H1 (cell line): ENCODE measurements around the gene UGT1A10. TPM values are rescaled to one million over a fixed set of nuclear protein-coding genes. Genes with fewer than 3 reads are reported as not detected.

ENCODE experiments used
- CTCF ChIA-PET: fragments of 300-600 bp; sonication (Branson Sonifier 250); formaldehyde crosslinking; loops from one replicate; lab custom pipeline; 2021; ENCODE audit not compliant: partially characterized antibody; lab: Charles Lee
- POLR2A ChIA-PET: fragments of 300-600 bp; sonication (Branson Sonifier 250); formaldehyde crosslinking; loops from one replicate; lab custom pipeline; 2021; ENCODE audit warnings: inconsistent platforms; ENCODE audit not compliant: partially characterized antibody; lab: Charles Lee
- DNase-seq, 2 experiments: peaks; one replicate each; pipeline versions ENCODE4 v3.0.0 to v3.0.0-alpha.2; 2010 to 2022; ENCODE audit warnings: low spot score in 2 of 2, low read depth in 1 of 2, mixed read lengths in 1 of 2
- FAIRE-seq: peaks from 2 replicates; lab custom pipeline; 2011; peaks lifted over from hg19 to GRCh38; lab: Jason Lieb, UNC
- H2AFZ ChIP-seq: 2 replicates; pipeline ENCODE4 v1.8.1; 2012; ENCODE audit warnings: low read length, inconsistent platforms
- H2AK5ac ChIP-seq: 2 replicates; pipeline ENCODE4 v1.6.1; 2013; ENCODE audit warnings: low read depth, low read length
- H2BK120ac ChIP-seq: replicated peaks from 2 replicates; pipeline ENCODE3; 2013; ENCODE audit warnings: low read depth, low read length, inconsistent platforms
- H2BK12ac ChIP-seq: 2 replicates; pipeline ENCODE4 v1.6.1; 2013; ENCODE audit warnings: low read depth, low read length
- H2BK15ac ChIP-seq: 2 replicates; pipeline ENCODE4 v1.6.1; 2013; ENCODE audit warnings: low read length
- H2BK20ac ChIP-seq: 2 replicates; pipeline ENCODE4 v1.6.1; 2013; ENCODE audit warnings: low read length
- H2BK5ac ChIP-seq: 2 replicates; pipeline ENCODE4 v1.6.1; 2013; ENCODE audit warnings: low read depth, low read length
- H3K14ac ChIP-seq: 2 replicates; pipeline ENCODE4 v1.6.1; 2013; ENCODE audit warnings: inconsistent platforms; ENCODE audit not compliant: insufficient read length
- H3K18ac ChIP-seq: 2 replicates; pipeline ENCODE4 v1.6.1; 2013; ENCODE audit warnings: low read length; ENCODE audit errors: extremely low read depth
- H3K23ac ChIP-seq: 2 replicates; pipeline ENCODE4 v1.6.1; 2013; ENCODE audit warnings: inconsistent platforms; ENCODE audit not compliant: insufficient read length
- H3K23me2 ChIP-seq: 2 replicates; pipeline ENCODE4 v1.6.1; 2013; ENCODE audit warnings: low read depth, low read length
- H3K27ac ChIP-seq: 2 replicates; pipeline ENCODE4 v1.6.1; 2011; ENCODE audit warnings: low read depth, low read length, inconsistent platforms
- H3K27me3 ChIP-seq, 4 experiments: replicated peaks in 1 of 4; 1 replicate in 1 of 4; 2 replicates in 3 of 4; pipeline versions ENCODE4 v1.6.1 to v1.8.1; 2011 to 2013; ENCODE audit warnings: low read length in 3 of 4, mild to moderate bottlenecking in 3 of 4, inconsistent platforms in 2 of 4, mixed read lengths in 2 of 4, moderate library complexity in 1 of 4; ENCODE audit not compliant: control insufficient read depth in 3 of 4, insufficient read depth in 3 of 4; ENCODE audit errors: extremely low read depth in 1 of 4
- H3K36me3 ChIP-seq, 4 experiments: 2 replicates each; pipeline versions ENCODE4 v1.6.1 to v1.8.1; 2011 to 2013; ENCODE audit warnings: mild to moderate bottlenecking in 4 of 4, low read length in 3 of 4, moderate library complexity in 2 of 4, control low read depth in 1 of 4, inconsistent platforms in 1 of 4; ENCODE audit not compliant: insufficient read depth in 4 of 4, control insufficient read depth in 2 of 4
- H3K4ac ChIP-seq: replicated peaks from 2 replicates; pipeline ENCODE3; 2013; ENCODE audit warnings: low read length, low read depth, mixed read lengths, inconsistent platforms; ENCODE audit not compliant: insufficient read length
- H3K4me1 ChIP-seq, 4 experiments: replicated peaks in 1 of 4; 1 replicate in 1 of 4; 2 replicates in 3 of 4; pipeline versions ENCODE4 v1.6.1 to v1.8.1; 2011 to 2013; ENCODE audit warnings: low read length in 3 of 4, inconsistent platforms in 2 of 4, mixed read lengths in 1 of 4; ENCODE audit not compliant: insufficient read depth in 4 of 4, control insufficient read depth in 3 of 4
- H3K4me2 ChIP-seq, 2 experiments: 2 replicates each; pipeline versions ENCODE4 v1.6.1 to v1.8.1; 2011 to 2013; ENCODE audit warnings: low read depth in 2 of 2, low read length in 2 of 2, control low read depth in 1 of 2, inconsistent platforms in 1 of 2, mild to moderate bottlenecking in 1 of 2; ENCODE audit not compliant: insufficient read depth in 1 of 2
- H3K4me3 ChIP-seq, 4 experiments: fragments of 200-600, 300-600 bp in 1 of 4; sonication (generic), shearing (Covaris generic), sonication (Bioruptor Twin) in 1 of 4; 2 replicates each; pipeline versions ENCODE4 v1.5.1 to v1.8.1; 2011 to 2016; ENCODE audit warnings: low read length in 4 of 4, low read depth in 3 of 4, control low read depth in 2 of 4, inconsistent platforms in 2 of 4, mild to moderate bottlenecking in 2 of 4, mixed read lengths in 1 of 4, moderate library complexity in 1 of 4; ENCODE audit not compliant: insufficient read depth in 2 of 4; ENCODE audit errors: extremely low read depth in 1 of 4
- H3K56ac ChIP-seq: replicated peaks from 2 replicates; pipeline ENCODE3; 2013; ENCODE audit warnings: low read depth, mild to moderate bottlenecking, mixed read lengths, low read length, inconsistent platforms; ENCODE audit not compliant: insufficient read length
- H3K79me1 ChIP-seq: 2 replicates; pipeline ENCODE4 v1.6.1; 2013; ENCODE audit warnings: low read depth, low read length, control low read depth
- H3K79me2 ChIP-seq, 2 experiments: 2 replicates each; pipeline versions ENCODE4 v1.6.1 to v1.8.1; 2012 to 2013; ENCODE audit warnings: low read length in 2 of 2, mild to moderate bottlenecking in 2 of 2, inconsistent platforms in 1 of 2; ENCODE audit not compliant: insufficient read depth in 2 of 2, control insufficient read depth in 1 of 2
- H3K9ac ChIP-seq, 4 experiments: replicated peaks in 1 of 4; 1 replicate in 1 of 4; 2 replicates in 3 of 4; pipeline versions ENCODE4 v1.6.1 to v1.8.1; 2011 to 2013; ENCODE audit warnings: low read depth in 3 of 4, low read length in 3 of 4, control low read depth in 2 of 4, mild to moderate bottlenecking in 2 of 4, moderate library complexity in 2 of 4, inconsistent platforms in 1 of 4; ENCODE audit errors: extremely low read depth in 1 of 4
- H3K9me3 ChIP-seq, 2 experiments: 2 replicates each; pipeline versions ENCODE4 v1.6.1 to v1.8.1; 2012 to 2013; ENCODE audit warnings: mild to moderate bottlenecking in 2 of 2, moderate library complexity in 2 of 2, control low read depth in 1 of 2, inconsistent platforms in 1 of 2, low read depth in 1 of 2, low read length in 1 of 2, mixed read lengths in 1 of 2; ENCODE audit not compliant: insufficient read depth in 2 of 2
- H4K20me1 ChIP-seq, 2 experiments: replicated peaks in 1 of 2; 2 replicates each; pipeline versions ENCODE3 to v1.8.1; 2011 to 2013; ENCODE audit warnings: inconsistent platforms in 2 of 2, low read length in 2 of 2, mild to moderate bottlenecking in 1 of 2; ENCODE audit not compliant: insufficient read depth in 2 of 2, control insufficient read depth in 1 of 2
- H4K5ac ChIP-seq: 2 replicates; pipeline ENCODE4 v1.6.1; 2013; ENCODE audit warnings: low read length, low read depth, mixed read lengths, inconsistent platforms; ENCODE audit not compliant: insufficient read length
- H4K8ac ChIP-seq: 2 replicates; pipeline ENCODE4 v1.8.0; 2013; ENCODE audit warnings: mild to moderate bottlenecking, moderate library complexity, low read length, inconsistent platforms; ENCODE audit not compliant: insufficient read depth; ENCODE audit errors: extremely low read depth
- H4K91ac ChIP-seq: replicated peaks from 2 replicates; pipeline ENCODE3; 2013; ENCODE audit warnings: low read length, mixed read lengths, inconsistent platforms; ENCODE audit not compliant: insufficient read length
- BACH1 ChIP-seq: IDR thresholded peaks from 2 replicates; pipeline ENCODE4 v1.6.1; 2012; ENCODE audit warnings: low read length, improper control_type of control experiment
- CEBPB ChIP-seq: IDR thresholded peaks from 2 replicates; pipeline ENCODE4 v1.6.1; 2012; ENCODE audit warnings: low read depth, low read length
- CREB1 ChIP-seq: IDR thresholded peaks from 2 replicates; pipeline ENCODE4 v1.6.1; 2012; ENCODE audit warnings: inconsistent platforms
- EGR1 ChIP-seq: IDR thresholded peaks from 2 replicates; pipeline ENCODE4 v1.6.1; 2011; ENCODE audit warnings: low read depth, low read length, borderline replicate concordance
- EP300 ChIP-seq, 2 experiments: IDR thresholded peaks; 1 replicate in 1 of 2; 2 replicates in 1 of 2; pipeline ENCODE4 v1.6.1; 2011 to 2012; ENCODE audit warnings: low read depth in 2 of 2, low read length in 2 of 2, mild to moderate bottlenecking in 2 of 2, borderline replicate concordance in 1 of 2, inconsistent platforms in 1 of 2, moderate library complexity in 1 of 2
- EZH2 ChIP-seq: fragments of 200-600 bp; sonication (generic); IDR thresholded peaks from 2 replicates; pipeline ENCODE4 v1.7.1; 2012; ENCODE audit warnings: low read depth, mild to moderate bottlenecking, moderate library complexity, low read length, inconsistent platforms; ENCODE audit not compliant: severe bottlenecking
- FOSL1 ChIP-seq: IDR thresholded peaks from 2 replicates; pipeline ENCODE4 v1.6.1; 2011; ENCODE audit warnings: mild to moderate bottlenecking, low read depth, low read length, moderate library complexity; ENCODE audit not compliant: insufficient read depth
- GABPA ChIP-seq: IDR thresholded peaks from 2 replicates; pipeline ENCODE4 v1.6.1; 2011; ENCODE audit warnings: mild to moderate bottlenecking, low read length, moderate library complexity, borderline replicate concordance; ENCODE audit not compliant: insufficient read depth
- KDM1A ChIP-seq: fragments of 200-600, 300-600 bp; sonication (generic); IDR thresholded peaks from 2 replicates; pipeline ENCODE4 v1.7.1; 2016; ENCODE audit warnings: mild to moderate bottlenecking, low read length, borderline replicate concordance
- RXRA ChIP-seq: IDR thresholded peaks from 2 replicates; pipeline ENCODE4 v1.6.1; 2011; ENCODE audit warnings: low read depth, mild to moderate bottlenecking, low read length, moderate library complexity; ENCODE audit not compliant: insufficient read depth
- SAP30 ChIP-seq: fragments of 300-600 bp; sonication (generic); IDR thresholded peaks from 2 replicates; pipeline ENCODE4 v1.7.1; 2012; ENCODE audit warnings: low read length, moderate library complexity, mild to moderate bottlenecking, inconsistent platforms; ENCODE audit not compliant: insufficient read depth, insufficient replicate concordance
- SIN3A ChIP-seq, 2 experiments: IDR thresholded peaks in 1 of 2; conservative IDR thresholded peaks in 1 of 2; 2 replicates each; pipeline ENCODE4 v1.6.1; 2011 to 2012; ENCODE audit warnings: low read length in 2 of 2, improper control_type of control experiment in 1 of 2, low read depth in 1 of 2, mild to moderate bottlenecking in 1 of 2
- TAF1 ChIP-seq: IDR thresholded peaks from 2 replicates; pipeline ENCODE4 v1.6.1; 2011; ENCODE audit warnings: mild to moderate bottlenecking, low read depth, low read length
- TBP ChIP-seq: IDR thresholded peaks from 2 replicates; pipeline ENCODE4 v1.6.1; 2011; ENCODE audit warnings: low read depth, low read length, improper control_type of control experiment
- ZNF274 ChIP-seq: IDR thresholded peaks from 2 replicates; pipeline ENCODE4 v1.7.0; 2012; ENCODE audit warnings: low read length, borderline replicate concordance; ENCODE audit errors: extremely low read depth
- WGBS, 2 experiments: shearing (Covaris generic) in 1 of 2; methylation state at CpG; one replicate each; pipeline versions ENCODE4 v1.1.6 to v1.1.7; 2013 to 2015; ENCODE audit warnings: low lambda C conversion rate in 2 of 2, mixed read lengths in 2 of 2, inconsistent platforms in 1 of 2, low coverage in 1 of 2, missing lambda C conversion rate in 1 of 2; ENCODE audit not compliant: insufficient replicate concordance in 2 of 2, insufficient coverage in 1 of 2, insufficient read length in 1 of 2; ENCODE audit errors: extremely low coverage in 1 of 2, missing lambda C conversion rate in 1 of 2; 5-methylcytosine and 5-hydroxymethylcytosine counted together
- polyA plus RNA-seq, 7 experiments: library from polyadenylated mRNA; depleted of rRNA in 3 of 7; stranded (reverse) in 5 of 7; unstranded in 2 of 7; fragments of >200 nt in 5 of 7; fragments of 200-250 nt in 2 of 7; gene quantifications; 1 replicate in 5 of 7; 2 replicates in 1 of 7; 4 replicates in 1 of 7; pipeline versions ENCODE4 v1.2.1 to v1.2.3, GENCODE V29; 2011 to 2013; ENCODE audit warnings: missing spikeins in 2 of 7, mixed read lengths in 2 of 7
- total RNA-seq: library from RNA; stranded (reverse); fragmentation: NEBNext Ultra II Directional; extraction: Animal tissue kit (Norgen Biotek cat#: 25700); gene quantifications from 2 replicates; pipeline ENCODE4 v1.2.1, GENCODE V29; 2021

UGT1A10 gene
- total and polyA plus RNA-seq, 2 of the 8 experiments (the other 6 are each of a cell fraction or from before 2014, with no cell fraction given), result not detected

DNA sequence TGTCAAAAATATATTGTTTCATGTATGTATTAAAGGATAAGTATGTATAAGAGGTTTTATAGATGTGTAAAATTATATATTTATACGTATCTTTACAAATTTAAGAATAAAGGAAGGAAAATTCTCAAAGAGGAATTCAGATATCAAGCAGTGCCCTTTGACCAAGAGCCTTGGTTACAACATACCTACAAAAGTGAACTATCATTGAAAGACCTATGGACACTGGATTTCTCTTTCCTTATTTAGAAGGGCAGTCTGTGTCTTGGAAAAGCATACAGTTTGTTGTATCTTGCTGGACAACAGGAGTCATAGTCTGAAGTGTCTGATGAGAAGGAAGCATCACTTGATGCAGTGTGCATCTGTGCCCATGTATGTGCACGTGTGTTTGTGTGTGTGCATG lies 47.8 kb upstream of the UGT1A10 start:
- no peak overlapping the region for H3K23ac ChIP-seq
- no peaks in the 10 kb centered on the region for H4K20me1 ChIP-seq
- no peak overlapping the region for H3K14ac ChIP-seq
- no peak overlapping the region for H4K91ac ChIP-seq
- H3K36me3 ChIP-seq, result no peaks in the 10 kb centered on the region
- H2AK5ac ChIP-seq, result no peak overlapping the region
- H3K27me3 ChIP-seq, result no peaks in the 10 kb centered on the region
- H2BK20ac ChIP-seq, result no peak overlapping the region
- H3K9me3 ChIP-seq, result no peaks in the 10 kb centered on the region
- no peak overlapping the region for H3K4me3 ChIP-seq
- no peak overlapping the region for H2BK12ac ChIP-seq
- no peak overlapping the region for H2BK120ac ChIP-seq
- H3K4ac ChIP-seq, result no peak overlapping the region
- no peaks in the 10 kb centered on the region for H3K79me1 ChIP-seq
- no peaks in the 10 kb centered on the region for H3K23me2 ChIP-seq
- H3K4me1 ChIP-seq, result peaks cover 0 to 2% (median 0%) of the 10 kb centered on the region in 4 experiments; a peak in 1 of 7 replicates
- 87% methylated on average over 2 of the region's 2 CpGs; no CpG with 5 or more reads in 1 of the 2 experiments for WGBS, 2 experiments
- H3K9ac ChIP-seq, result no peak overlapping the region
- H4K8ac ChIP-seq, result no peak overlapping the region
- H4K5ac ChIP-seq, result no peak overlapping the region
- H3K79me2 ChIP-seq, result no peaks in the 10 kb centered on the region
- no peak overlapping the region for H3K27ac ChIP-seq
- H3K18ac ChIP-seq, result no peak overlapping the region
- H3K56ac ChIP-seq, result no peak overlapping the region
- H2BK15ac ChIP-seq, result no peak overlapping the region
- ChIA-PET POLR2A (interaction anchor here (0.6 kb wide), 1 partner anchor 22 kb away, joined by 3 read pairs; no protein-coding TSS in a partner anchor), CTCF (no interaction called here)
- FAIRE-seq (peak; percentile 81), DNase-seq (no peak)
- H3K4me2 ChIP-seq, result no peak overlapping the region
- no peak overlapping the region for H2AFZ ChIP-seq
- no peak overlapping the region for H2BK5ac ChIP-seq
- TF ChIP-seq FOSL1 (no peak), TBP (no peak), SAP30 (no peak), KDM1A (no peak), EZH2 (no peak), CEBPB (no peak), ZNF274 (no peak), RXRA (no peak), EP300 (IDR thresholded peaks at IDR 0.05; ENCODE audit: borderline replicate concordance in 1 of 2, low read depth in 2 of 2, low read length in 2 of 2) (no peak), EGR1 (no peak), TAF1 (no peak), SIN3A (conservative IDR thresholded peaks at IDR 0.05 in 1 of 2, IDR thresholded peaks at IDR 0.05 in 1 of 2; ENCODE audit: low read depth in 1 of 2, low read length in 2 of 2) (no peak), BACH1 (no peak), GABPA (no peak), CREB1 (no peak)
